Right lobe of liver (tissue), 6 donors: ENCODE data around the gene RNASEH2A. TPM values are rescaled to one million over a fixed set of nuclear protein-coding genes. Genes with fewer than 3 reads are reported as not detected.

Experiments used
- ATAC-seq, 4 donors: fragments of 200-7000 bp; cut with Tn5 transposase; one replicate each; pipeline ENCODE4 v1.9.1; 2020; ENCODE audit warnings: mild to moderate bottlenecking in 4 of 4, moderate library complexity in 4 of 4
- DNase-seq, 3 donors: peaks; one replicate each; pipeline ENCODE4 v3.0.0-alpha.2; 2020
- H3K27ac ChIP-seq, 3 donors: fragments of 200-600 bp; one replicate each; pipeline ENCODE4 v1.8.0; 2022
- H3K27me3 ChIP-seq, 2 donors: fragments of 200-600 bp; one replicate each; pipeline ENCODE4 v1.8.0; 2022
- H3K36me3 ChIP-seq, 4 donors: fragments of 200-600 bp; sonication (generic) in 1 of 4; one replicate each; pipeline versions ENCODE4 v1.5.1 to v1.8.0; 2017 to 2022; ENCODE audit warnings: control low read depth in 1 of 4
- H3K4me1 ChIP-seq, 4 donors: fragments of 200-600 bp; sonication (generic) in 1 of 4; one replicate each; pipeline versions ENCODE4 v1.5.1 to v1.8.0; 2017 to 2022; ENCODE audit warnings: control low read depth in 1 of 4
- H3K4me3 ChIP-seq, 3 donors: fragments of 200-600 bp; one replicate each; pipeline ENCODE4 v1.8.0; 2022
- H3K9me3 ChIP-seq, 4 donors: fragments of 200-600 bp; sonication (generic) in 1 of 4; one replicate each; pipeline versions ENCODE4 v1.5.1 to v1.8.0; 2017 to 2022; ENCODE audit warnings: control low read depth in 1 of 4
- CTCF ChIP-seq, 4 donors: fragments of 200-600 bp in 3 of 4; fragments of 450-650 bp in 1 of 4; IDR thresholded peaks; one replicate each; pipeline versions ENCODE4 v1.5.1 to v1.8.0; 2016 to 2022; ENCODE audit warnings: antibody characterized with exemption in 4 of 4, mild to moderate bottlenecking in 2 of 4
- POLR2A ChIP-seq: fragments of 450-650 bp; IDR thresholded peaks from one replicate; pipeline ENCODE4 v1.6.1; 2017; ENCODE audit warnings: antibody characterized with exemption, mild to moderate bottlenecking
- WGBS: methylation state at CpG from one replicate; pipeline ENCODE4 v1.1.6; 2018; ENCODE audit warnings: low coverage, low lambda C conversion rate; ENCODE audit not compliant: insufficient coverage; ENCODE audit errors: missing lambda C conversion rate; 5-methylcytosine and 5-hydroxymethylcytosine counted together
- intact Hi-C, 2 donors: fragments of 100-400 bp; cut with DNase I; formaldehyde crosslinking; loops; one replicate each; pipeline versions ENCODE4 v1.11.2 to v1.14.1; 2022
- total RNA-seq, 6 experiments: library from RNA; depleted of rRNA in 2 of 6; stranded (reverse); fragments of >200 nt in 2 of 6; fragmentation: NEBNext Ultra II Directional in 3 of 6; extraction: Animal tissue kit (Norgen Biotek cat#: 25700) in 3 of 6; gene quantifications; one replicate each; pipeline versions ENCODE4 v1.1.0 to v1.2.4, GENCODE V29; 2016 to 2023
- donor health status: DM: no; HTN: yes; CAD: no.
- donor health status: DM: no; HTN: no; CAD: no.
- donor health status: DM: no; HTN: no; CAD: no.
- donor health status: DM: no; HTN: yes; CAD: no.
- donor health status: DM: no; HTN: yes; CAD: no.

The RNASEH2A gene
- total RNA-seq, 6 experiments from 2014 or later, result 2.1 to 7.1 (median 3.7) TPM

- WGBS, result 55% methylated on average over 2 of the region's 4 CpGs
Observed at GRCh38 chr19:12785431-12786031, 20.9 kb upstream of the RNASEH2A start.

GRCh38 chr19:12786141-12786870 lies 20.1 kb upstream of the RNASEH2A start:
- TF ChIP-seq POLR2A (peak; percentile 25), CTCF (IDR thresholded peaks at IDR 0.05) (no peak)
- Histone ChIP-seq H3K27ac (peak overlapping the region; percentile 53 to 100 (median 96)), H3K4me3 (no peak overlapping the region), H3K36me3 (no peaks in the 10 kb centered on the region), H3K4me1 (peaks cover 1 to 44% (median 20%) of the 10 kb centered on the region in 4 donors), H3K9me3 (no peaks in the 10 kb centered on the region), H3K27me3 (no peaks in the 10 kb centered on the region)
- intact Hi-C loops, result no loop called here
- DNase-seq, result peak; percentile 67 to 74 (median 71)
- WGBS, result 35% methylated on average over 5 of the region's 18 CpGs
- ATAC-seq, result no peak

More at GRCh38 chr19:12785431-12786031, 20.9 kb upstream of the RNASEH2A start:
- Histone ChIP-seq H3K27me3 (no peaks in the 10 kb centered on the region), H3K4me3 (no peak overlapping the region), H3K9me3 (no peaks in the 10 kb centered on the region), H3K4me1 (peaks cover 0 to 40% (median 19%) of the 10 kb centered on the region in 4 donors), H3K36me3 (no peaks in the 10 kb centered on the region), H3K27ac (peak overlapping the region; percentile 53 to 100 (median 96))
- DNase-seq (no peak), ATAC-seq (no peak)
- intact Hi-C loops, result no loop called here
- TF ChIP-seq CTCF (IDR thresholded peaks at IDR 0.05) (no peak), POLR2A (no peak)

- no peak for TF ChIP-seq POLR2A
- no peak for TF ChIP-seq CTCF (IDR thresholded peaks at IDR 0.05)
- no peak overlapping the region for H3K4me3 ChIP-seq
- H3K27ac ChIP-seq, result peak overlapping the region; percentile 53 to 100 (median 96)
- DNase-seq (peak in 2 of 3 donors; percentile 39 to 49), ATAC-seq (no peak)
- intact Hi-C loops, result no loop called here
- H3K36me3 ChIP-seq, result no peaks in the 10 kb centered on the region
- WGBS, result 57% methylated on average over 3 of the region's 3 CpGs
- H3K27me3 ChIP-seq, result no peaks in the 10 kb centered on the region
- peaks cover 3 to 41% (median 20%) of the 10 kb centered on the region in 4 donors for H3K4me1 ChIP-seq
- no peaks in the 10 kb centered on the region for H3K9me3 ChIP-seq
Observed at GRCh38 chr19:12786952-12787351, 19.4 kb upstream of the RNASEH2A start.

- intact Hi-C loops, result no loop called here
- TF ChIP-seq POLR2A (no peak), CTCF (IDR thresholded peaks at IDR 0.05) (no peak)
- H3K36me3 ChIP-seq, result no peaks in the 10 kb centered on the region
- H3K9me3 ChIP-seq, result no peaks in the 10 kb centered on the region
- H3K27ac ChIP-seq, result peak overlapping the region; percentile 96 to 100 (median 99)
- H3K4me1 ChIP-seq, result peaks cover 3 to 39% (median 20%) of the 10 kb centered on the region in 4 donors
- 83% methylated on average over 7 of the region's 10 CpGs for WGBS
- no peaks in the 10 kb centered on the region for H3K27me3 ChIP-seq
- H3K4me3 ChIP-seq, result no peak overlapping the region
- DNase-seq (no peak), ATAC-seq (no peak)
Observed at GRCh38 chr19:12787458-12787857, 18.9 kb upstream of the RNASEH2A start.
